SK-N-SH (cell line): ENCODE measurements around the gene ANO4.

Experiments used
- CTCF ChIP-seq: fragments of 200-600 bp; sonication (generic); IDR thresholded peaks from 2 replicates; pipeline ENCODE4 v1.6.1; 2017; ENCODE audit warnings: antibody characterized with exemption, mild to moderate bottlenecking, moderate library complexity
- EP300 ChIP-seq, 2 experiments: IDR thresholded peaks; 2 replicates each; pipeline versions ENCODE4 v1.4.0 to v1.6.1; 2012; ENCODE audit warnings: borderline replicate concordance in 1 of 2, low read depth in 1 of 2, low read length in 1 of 2
- RFX5 ChIP-seq: IDR thresholded peaks from 2 replicates; pipeline ENCODE4 v1.6.1; 2012; ENCODE audit warnings: mild to moderate bottlenecking, improper control_type of control experiment, low read length

GRCh38 chr12:100896192-100896591 lies 101.6 kb downstream of the ANO4 start:
- TF ChIP-seq CTCF (no peak), EP300 (IDR thresholded peaks at IDR 0.05; ENCODE audit: borderline replicate concordance in 1 of 2, low read depth in 1 of 2, low read length in 1 of 2) (no peak), RFX5 (no peak)
